ENCODE results near the gene LUZP1. TPM values are rescaled to one million over a fixed set of nuclear protein-coding genes. Genes with fewer than 3 reads are reported as not detected.

The LUZP1 gene
- total and polyA plus RNA-seq, 2 donors (not counting 3 experiments of a cell fraction or from before 2014, with no cell fraction given) = 26.3 to 82.4 TPM

GRCh38 chr1:23194119-23194984, 25.7 kb upstream of the LUZP1 start:
- CTCF ChIA-PET = interaction anchor here (0.7 to 4.6 kb wide), 5 partner anchors 10 to 96 kb away, joined by 3 to 62 read pairs (median 3); partner anchors contain the start of gene HTR1D
- H3K9me1 ChIP-seq (replicated peaks; ENCODE audit: control insufficient read depth, extremely low read depth, insufficient read depth, low read length) = no peaks in the 10 kb centered on the region
- H2AFZ ChIP-seq (ENCODE audit: low read depth, low read length) = peak overlapping the region; percentile 33
- BruUV-seq (replicated peaks) = no TSS peak
- intact Hi-C loops (cut with micrococcal nuclease) = no loop called here
- peak overlapping the region; percentile 51 for H3K27ac ChIP-seq (ENCODE audit: insufficient read depth, low read depth, low read length)
- no peaks in the 10 kb centered on the region for H3K79me2 ChIP-seq (ENCODE audit: control insufficient read depth, insufficient read depth, low read length)
- POLR2A ChIA-PET = no interaction called here
- no peaks in the 10 kb centered on the region for H3K36me3 ChIP-seq (ENCODE audit: control insufficient read depth in 2 of 2, extremely low read depth in 1 of 2, insufficient read depth in 2 of 2, low read length in 2 of 2)
- H3K9ac ChIP-seq (replicated peaks; ENCODE audit: extremely low read depth, insufficient read depth, low read length) = peak overlapping the region; percentile 45
- H3K4me3 ChIP-seq (replicated peaks in 1 of 3; ENCODE audit: insufficient read depth in 1 of 3, low read depth in 1 of 3, low read length in 3 of 3) = no peak overlapping the region
- TF ChIP-seq FOS (IDR thresholded peaks at IDR 0.05; ENCODE audit: borderline replicate concordance, insufficient read depth, low read length) = no peak
- TF ChIP-seq CTCF (IDR thresholded peaks at IDR 0.05; ENCODE audit: extremely low read depth in 1 of 2, insufficient read depth in 1 of 2, low read depth in 1 of 2, low read length in 2 of 2) = no peak
- H4K20me1 ChIP-seq (replicated peaks; ENCODE audit: control insufficient read depth, extremely low read depth, insufficient read depth, low read length) = no peaks in the 10 kb centered on the region
- H3K27me3 ChIP-seq (ENCODE audit: control insufficient read depth in 2 of 2, insufficient read depth in 2 of 2, low read length in 2 of 2) = no peaks in the 10 kb centered on the region
- no peak overlapping the region for H3K4me2 ChIP-seq (ENCODE audit: insufficient read depth, low read length)
- FAIRE-seq (peak; percentile 78), DNase-seq (ENCODE audit: low read depth, low spot score) (no peak)
- peaks cover 27% of the 10 kb centered on the region for H3K4me1 ChIP-seq (ENCODE audit: control insufficient read depth, extremely low read depth, insufficient read depth, low read length)
- dilution Hi-C loops (cut with MboI; ENCODE audit: extremely low pct_ligation_motif_present, low sequenced_read_pairs) = no loop called here
- no peaks in the 10 kb centered on the region for H3K9me3 ChIP-seq (replicated peaks; ENCODE audit: control insufficient read depth, insufficient read depth, low read length)

GRCh38 chr1:23193391-23194118, 24.9 kb upstream of the LUZP1 start:
- H2AFZ ChIP-seq (ENCODE audit: low read depth, low read length) = no peak overlapping the region
- BruUV-seq (replicated peaks) = no TSS peak

More at GRCh38 chr1:23193391-23194118, 24.9 kb upstream of the LUZP1 start:
- ChIA-PET CTCF (no interaction called here), POLR2A (no interaction called here)
- Histone ChIP-seq H3K4me3 (replicated peaks in 1 of 3; ENCODE audit: insufficient read depth in 1 of 3, low read depth in 1 of 3, low read length in 3 of 3) (no peak overlapping the region), H4K20me1 (replicated peaks; ENCODE audit: control insufficient read depth, extremely low read depth, insufficient read depth, low read length) (no peaks in the 10 kb centered on the region), H3K9me1 (replicated peaks; ENCODE audit: control insufficient read depth, extremely low read depth, insufficient read depth, low read length) (no peaks in the 10 kb centered on the region), H3K27ac (ENCODE audit: insufficient read depth, low read depth, low read length) (no peak overlapping the region), H3K9me3 (replicated peaks; ENCODE audit: control insufficient read depth, insufficient read depth, low read length) (no peaks in the 10 kb centered on the region), H3K36me3 (ENCODE audit: control insufficient read depth in 2 of 2, extremely low read depth in 1 of 2, insufficient read depth in 2 of 2, low read length in 2 of 2) (no peaks in the 10 kb centered on the region), H3K9ac (replicated peaks; ENCODE audit: extremely low read depth, insufficient read depth, low read length) (no peak overlapping the region), H3K4me2 (ENCODE audit: insufficient read depth, low read length) (no peak overlapping the region), H3K27me3 (ENCODE audit: control insufficient read depth in 2 of 2, insufficient read depth in 2 of 2, low read length in 2 of 2) (no peaks in the 10 kb centered on the region), H3K79me2 (ENCODE audit: control insufficient read depth, insufficient read depth, low read length) (no peaks in the 10 kb centered on the region), H3K4me1 (ENCODE audit: control insufficient read depth, extremely low read depth, insufficient read depth, low read length) (peaks cover 31% of the 10 kb centered on the region)
- intact Hi-C loops (cut with micrococcal nuclease) (no loop called here), dilution Hi-C loops (cut with MboI; ENCODE audit: extremely low pct_ligation_motif_present, low sequenced_read_pairs) (no loop called here)
- FAIRE-seq (no peak), DNase-seq (ENCODE audit: low read depth, low spot score) (no peak)
- TF ChIP-seq POLR2A (IDR thresholded peaks at IDR 0.05; ENCODE audit: low read depth, low read length) (no peak), CTCF (IDR thresholded peaks at IDR 0.05; ENCODE audit: extremely low read depth in 1 of 2, insufficient read depth in 1 of 2, low read depth in 1 of 2, low read length in 2 of 2) (no peak), GATA2 (IDR thresholded peaks at IDR 0.05; ENCODE audit: insufficient read depth, insufficient read length, low read depth, low read length) (no peak), JUN (IDR thresholded peaks at IDR 0.05; ENCODE audit: borderline replicate concordance, insufficient read depth, insufficient read length, low read depth) (no peak), POLR2AphosphoS5 (IDR thresholded peaks at IDR 0.05; ENCODE audit: insufficient read depth, low read depth, low read length) (no peak), FOS (IDR thresholded peaks at IDR 0.05; ENCODE audit: borderline replicate concordance, insufficient read depth, low read length) (no peak), EZH2 (IDR thresholded peaks at IDR 0.05; ENCODE audit: borderline replicate concordance, low read depth, low read length, severe bottlenecking) (no peak), MAX (IDR thresholded peaks at IDR 0.05; ENCODE audit: insufficient read depth, insufficient read length) (no peak), MYC (IDR thresholded peaks at IDR 0.05; ENCODE audit: low read depth, low read length) (no peak)
